Posterior vena cava (tissue), 2 donors: ENCODE results near the gene YY1. TPM values are rescaled to one million over a fixed set of nuclear protein-coding genes. Genes with fewer than 3 reads are reported as not detected.
"Not testable (repeated sequence)": the region's sequence is repeated elsewhere in the genome, so short reads cannot be mapped to it uniquely, and the experiment has no call there.

Source experiments
- DNase-seq: peaks from one replicate; pipeline ENCODE4 v3.0.0-alpha.2; 2020; ENCODE audit warnings: low spot score
- intact Hi-C, 2 donors: fragments of 100-400 bp; cut with DNase I; formaldehyde crosslinking; loops; one replicate each; pipeline versions ENCODE4 v1.14.1 to v1.14.2; 2022 to 2023
- total RNA-seq, 2 donors: library from RNA; stranded (reverse); fragmentation: NEBNext Ultra II Directional; extraction: Animal tissue kit (Norgen Biotek cat#: 25700); gene quantifications; one replicate each; pipeline ENCODE4 v1.2.1, GENCODE V29; 2021
- donor health status: DM: yes; HTN: yes; CAD: no.
- donor health status: DM: yes; HTN: yes; CAD: no.

Gene YY1
- total RNA-seq, 2 donors from 2014 or later, result 41.4 to 46.2 TPM

DNA sequence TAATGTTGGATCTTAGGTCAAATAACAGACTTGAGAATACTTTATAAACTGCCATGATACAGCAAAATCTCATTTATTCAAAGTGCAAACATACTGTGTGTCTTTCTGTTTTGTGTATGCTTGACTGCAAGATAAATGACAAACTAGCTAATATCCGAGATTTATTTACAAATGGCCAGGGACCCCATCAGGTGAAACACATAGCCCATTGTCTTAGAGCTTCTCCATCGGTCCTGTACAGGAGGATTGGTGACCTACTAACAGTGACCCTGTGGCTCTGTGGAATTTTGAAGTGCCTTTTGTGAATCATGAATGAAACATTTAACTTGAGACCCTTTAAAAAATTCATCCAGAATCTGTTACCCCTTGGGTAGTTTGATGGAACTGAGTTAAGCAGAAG lies 40.2 kb downstream of the YY1 start:
- no peak for DNase-seq

GRCh38 chr14:100279563-100279962 lies 40.6 kb downstream of the YY1 start:
- intact Hi-C loops, result no loop called here
- DNase-seq, result peak; percentile 48

More for the DNA sequence above, 40.2 kb downstream of the YY1 start:
- intact Hi-C loops, result no loop called here

GRCh38 chr14:100281286-100282082 lies 42.5 kb downstream of the YY1 start:
- intact Hi-C loops, result no loop called here
- peak; percentile 68 for DNase-seq

GRCh38 chr14:100282083-100282350 lies 43.1 kb downstream of the YY1 start:
- DNase-seq, result no peak
- intact Hi-C loops, result no loop called here

- intact Hi-C loops, result no loop called here
- peak; percentile 40 for DNase-seq
These were observed 43.9 kb downstream of the YY1 start for GRCh38 chr14:100282766-100283419.

DNA sequence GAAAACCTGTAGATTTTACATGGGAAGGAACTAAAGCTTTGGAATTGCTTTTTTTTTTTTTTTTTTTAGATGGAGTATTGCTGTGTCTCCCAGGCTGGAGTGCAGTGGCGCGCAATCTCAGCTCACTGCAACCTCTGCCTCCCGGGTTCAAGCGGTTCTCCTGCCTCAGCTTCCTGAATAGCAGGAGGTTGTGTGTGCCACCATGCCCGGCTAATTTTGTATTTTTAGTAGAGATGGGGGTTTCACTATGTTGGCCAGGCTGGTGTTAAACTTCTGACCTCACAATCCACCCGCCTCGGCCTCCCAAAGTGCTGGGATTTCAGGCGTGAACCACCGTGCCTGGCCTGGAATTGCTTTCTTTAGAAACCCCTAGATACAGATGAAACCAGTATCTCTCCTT lies 44.5 kb downstream of the YY1 start:
- peak; percentile 47 for DNase-seq
- intact Hi-C loops, result not testable (repeated sequence)

DNA sequence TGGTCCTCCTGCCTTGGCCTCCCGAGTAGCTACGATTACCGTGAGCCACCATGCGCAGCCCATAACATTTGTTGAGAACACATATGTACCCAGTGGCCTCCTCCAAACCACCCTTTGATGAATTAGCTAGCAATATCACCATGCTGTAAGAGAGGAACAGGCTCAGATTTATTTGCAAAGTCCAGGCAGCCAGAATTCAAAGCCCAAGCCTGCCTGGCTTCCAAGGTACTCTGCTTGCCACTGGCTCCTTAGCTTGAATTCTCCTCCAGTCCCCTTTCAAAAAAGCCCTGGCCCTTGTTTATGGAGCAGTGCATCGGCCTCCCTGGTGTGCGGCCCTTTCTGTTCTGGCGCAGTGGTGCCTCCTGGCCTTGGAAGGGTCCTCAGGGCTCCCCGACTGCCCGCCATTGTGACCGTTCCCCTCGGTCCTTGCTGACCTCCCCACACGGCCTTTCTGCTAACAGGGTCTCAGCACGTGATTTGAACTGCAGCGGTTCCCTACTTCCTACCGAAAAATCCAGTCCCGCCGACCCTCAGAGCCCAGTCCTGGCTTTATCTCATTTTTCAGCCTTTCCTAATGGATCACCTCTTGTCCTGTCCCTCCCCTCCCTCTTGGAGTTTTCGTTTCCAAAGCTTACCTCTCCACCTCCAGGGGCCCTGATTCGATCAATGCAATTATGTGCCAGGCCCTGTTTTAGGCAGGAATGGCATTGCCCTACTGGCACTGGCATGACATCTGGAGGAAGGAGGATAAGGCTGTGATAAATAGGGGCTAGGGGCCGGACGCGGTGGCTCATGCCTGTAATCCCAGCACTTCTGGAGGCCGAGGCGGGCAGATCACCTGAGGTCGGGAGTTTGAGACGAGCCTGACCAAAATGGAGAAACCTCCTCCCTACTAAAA lies 45.3 kb downstream of the YY1 start:
- intact Hi-C loops, result no loop called here
- peak; percentile 65 for DNase-seq

- intact Hi-C loops, result no loop called here
- DNase-seq, result peak; percentile 90
These were observed 46.3 kb downstream of the YY1 start for GRCh38 chr14:100285021-100285912.

DNA sequence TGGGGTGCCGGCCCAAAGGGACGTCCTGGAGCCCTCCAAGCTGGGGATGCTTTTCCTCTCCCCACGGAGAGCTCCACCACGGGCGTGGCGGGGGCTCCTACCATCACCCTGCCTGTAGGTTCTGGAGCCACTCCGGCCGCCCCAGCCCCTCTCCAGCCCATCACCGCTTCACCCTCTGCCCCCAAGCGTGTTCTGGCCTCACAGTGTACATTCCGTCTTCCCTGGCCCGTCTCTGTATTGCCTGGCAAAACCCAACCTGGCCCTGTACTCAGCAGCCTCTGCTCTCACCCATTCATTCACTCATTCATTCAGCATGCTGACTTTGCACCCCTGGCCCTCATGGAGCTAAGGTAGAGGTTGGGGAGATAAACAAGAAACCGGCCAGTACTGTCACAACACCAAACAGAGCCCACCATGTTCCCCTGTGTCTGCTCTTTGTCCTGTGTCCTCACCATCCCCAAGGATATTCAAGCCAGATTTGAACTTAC lies 47.0 kb downstream of the YY1 start:
- intact Hi-C loops, result no loop called here
- no peak for DNase-seq

DNA sequence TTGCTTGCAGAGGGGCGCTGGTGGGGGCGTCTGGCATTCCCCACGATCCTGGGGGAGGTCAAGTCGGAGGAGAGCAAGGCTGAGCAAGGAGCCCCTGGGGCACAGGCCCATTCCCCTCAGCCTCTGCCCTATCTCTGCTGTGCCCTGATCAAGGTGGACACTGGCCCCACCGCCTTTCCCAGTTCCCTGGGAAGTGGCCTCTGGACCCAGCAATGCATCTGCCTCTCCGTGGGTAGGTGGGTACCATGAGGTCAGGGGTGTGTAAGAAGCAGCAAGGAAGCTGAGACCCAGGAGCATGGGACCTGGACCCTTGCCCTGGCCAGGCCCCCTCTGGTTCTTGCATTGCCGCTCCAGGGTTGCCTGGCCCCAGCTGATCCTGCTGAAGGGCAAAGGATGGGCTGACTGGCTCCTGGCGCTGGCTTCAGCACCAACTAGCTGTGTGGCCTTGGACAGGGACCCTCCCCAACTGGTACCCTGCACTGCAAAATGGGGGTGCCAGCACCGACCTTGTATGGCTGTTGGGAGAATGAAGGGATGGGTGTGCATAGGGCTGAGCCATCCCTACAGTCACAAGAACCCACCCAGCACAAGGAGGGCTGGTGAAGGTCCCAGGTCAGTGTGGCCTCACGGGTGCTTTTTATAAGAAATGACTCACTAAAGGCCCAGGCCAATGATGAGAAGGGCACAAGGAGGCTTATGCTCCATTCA lies 47.7 kb downstream of the YY1 start:
- peak; percentile 80 for DNase-seq
- intact Hi-C loops, result no loop called here

DNA sequence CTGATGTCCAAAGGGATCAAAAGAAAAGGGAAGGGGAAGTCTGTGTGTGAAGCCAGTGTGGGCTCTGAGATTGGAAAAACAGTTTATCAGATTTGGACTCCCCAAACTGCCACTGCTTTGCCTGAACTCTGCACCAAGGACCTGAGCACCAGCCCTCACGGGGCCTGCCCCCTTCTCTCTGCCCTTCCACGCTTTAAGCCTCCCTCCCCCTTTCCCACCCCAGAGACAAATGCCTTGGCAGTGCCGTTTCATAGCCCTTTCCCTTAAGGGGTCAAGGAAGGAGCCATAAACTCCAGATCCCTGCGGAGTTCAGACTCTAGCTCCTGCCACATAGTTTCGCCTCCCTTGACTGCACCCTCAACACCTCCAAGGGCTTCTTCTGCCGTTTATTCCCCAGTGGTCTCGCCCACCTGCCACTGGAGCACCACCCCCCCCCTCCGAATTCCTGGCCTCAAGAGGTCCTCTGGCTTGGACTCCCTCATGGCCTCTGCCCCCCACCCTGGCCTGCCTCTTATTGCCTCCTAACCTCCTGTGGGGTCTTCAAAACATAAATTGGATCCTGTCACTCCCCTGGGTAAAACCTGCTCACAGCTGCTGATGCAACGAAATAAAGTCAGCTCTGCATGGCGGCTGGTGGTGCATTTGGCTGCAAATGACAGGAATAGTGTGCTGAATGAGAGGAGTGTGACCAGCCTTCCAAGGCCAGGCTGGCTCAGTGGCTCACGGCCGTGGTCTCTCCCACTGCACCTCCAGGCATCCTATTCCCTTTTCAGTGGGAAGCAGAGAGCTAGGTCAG lies 48.5 kb downstream of the YY1 start:
- intact Hi-C loops, result no loop called here
- DNase-seq, result peak; percentile 49

DNA sequence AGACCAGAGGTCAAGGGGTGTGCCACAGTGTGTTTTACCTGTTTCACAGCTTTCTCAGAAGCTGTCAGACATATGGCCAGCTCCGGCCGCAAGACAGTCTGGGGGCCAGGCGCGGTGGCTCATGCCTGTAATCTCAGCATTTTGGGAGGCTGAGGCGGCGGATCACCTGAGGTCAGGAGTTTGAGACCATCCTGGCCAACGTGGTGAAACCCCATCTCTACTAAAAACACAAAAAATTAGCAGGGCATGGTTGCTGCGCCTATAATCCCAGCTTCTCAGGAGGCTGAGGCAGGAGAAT lies 49.0 kb downstream of the YY1 start:
- intact Hi-C loops, result not testable (repeated sequence)
- DNase-seq, result peak; percentile 44

GRCh38 chr14:100288382-100289185 lies 49.6 kb downstream of the YY1 start:
- peak; percentile 47 for DNase-seq
- intact Hi-C loops, result no loop called here

DNA sequence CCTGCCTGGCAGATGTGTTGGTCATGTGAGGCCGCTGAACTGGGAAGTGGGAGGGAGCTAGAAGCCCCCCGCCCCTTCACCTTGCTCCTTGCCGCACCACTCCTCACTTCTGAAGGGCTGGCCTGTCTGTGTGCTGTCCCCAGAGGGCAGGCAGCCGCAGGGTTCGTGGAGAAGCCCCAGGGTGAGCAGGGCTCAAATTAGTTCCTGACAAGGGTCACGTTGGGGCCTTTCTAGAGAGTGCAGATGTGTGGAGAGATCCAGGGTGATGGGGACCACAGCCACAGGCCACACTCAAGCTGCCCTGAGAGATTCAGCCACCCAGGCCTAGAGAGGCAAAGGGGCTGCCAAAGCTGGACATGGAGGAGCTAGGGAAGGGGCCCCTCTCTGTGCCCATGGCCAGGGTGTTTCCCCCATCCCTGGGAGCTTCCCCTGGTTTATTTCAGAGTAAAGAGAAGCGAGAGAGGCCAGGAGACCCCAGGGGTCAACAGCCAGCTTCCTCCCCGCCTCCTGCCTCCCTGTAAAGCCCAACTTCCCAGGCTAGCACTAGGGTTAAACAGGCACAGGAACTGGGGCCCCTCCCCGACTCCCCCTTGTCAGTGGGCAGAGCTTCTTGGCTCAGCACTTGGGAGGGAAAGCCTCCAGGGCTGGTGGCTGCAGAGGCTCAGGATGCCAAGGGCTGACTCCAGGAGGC lies 51.1 kb downstream of the YY1 start:
- intact Hi-C loops, result no loop called here
- DNase-seq, result peak; percentile 64

GRCh38 chr14:100290607-100291304 lies 51.8 kb downstream of the YY1 start:
- intact Hi-C loops, result no loop called here
- peak; percentile 47 for DNase-seq
